ENCODE measurements around the gene JAML.

GRCh38 chr11:118247041-118247440 is 22.2 kb upstream of the JAML start:
- TF ChIP-seq CTCF (IDR thresholded peaks at IDR 0.05) (no peak), EZH2 (IDR thresholded peaks at IDR 0.05) (no peak)
